BE2C (cell line): ENCODE data around the gene TNS3.
"Not testable (repeated sequence)": the region's sequence is repeated elsewhere in the genome, so short reads cannot be mapped to it uniquely, and the experiment has no call there.

Experiments used
- DNase-seq: peaks from one replicate; pipeline ENCODE4 v3.0.0-alpha.2; 2020
- H3K27me3 ChIP-seq: fragments of 250-450 bp; sonication (Bioruptor Pico); 2 replicates; pipeline ENCODE4 v1.5.1; 2020; ENCODE audit warnings: mild to moderate bottlenecking
- H3K36me3 ChIP-seq: fragments of 250-450 bp; sonication (Bioruptor Pico); 2 replicates; pipeline ENCODE4 v1.5.1; 2020; ENCODE audit warnings: mild to moderate bottlenecking
- H3K4me1 ChIP-seq: fragments of 250-450 bp; sonication (Bioruptor Pico); 2 replicates; pipeline ENCODE4 v1.5.1; 2020
- H3K4me3 ChIP-seq: 2 replicates; pipeline ENCODE4 v1.5.1; 2011; ENCODE audit warnings: low read depth, low read length
- H3K9me3 ChIP-seq: fragments of 250-450 bp; sonication (Bioruptor Pico); 2 replicates; pipeline ENCODE4 v1.5.1; 2020
- TF ChIP-seq, protein P1 (sequence below): IDR thresholded peaks from 2 replicates; pipeline ENCODE4 v1.5.1; 2012; ENCODE audit warnings: mild to moderate bottlenecking, low read depth, low read length

TNS3 gene

GRCh38 chr7:47614450-47614849 is 32.5 kb upstream of the TNS3 start:
- Histone ChIP-seq H3K4me1 (no peaks in the 10 kb centered on the region), H3K36me3 (no peaks in the 10 kb centered on the region), H3K27me3 (no peaks in the 10 kb centered on the region), H3K9me3 (no peaks in the 10 kb centered on the region), H3K4me3 (no peak overlapping the region)
- no peak for DNase-seq
- TF ChIP-seq, protein P1, sequence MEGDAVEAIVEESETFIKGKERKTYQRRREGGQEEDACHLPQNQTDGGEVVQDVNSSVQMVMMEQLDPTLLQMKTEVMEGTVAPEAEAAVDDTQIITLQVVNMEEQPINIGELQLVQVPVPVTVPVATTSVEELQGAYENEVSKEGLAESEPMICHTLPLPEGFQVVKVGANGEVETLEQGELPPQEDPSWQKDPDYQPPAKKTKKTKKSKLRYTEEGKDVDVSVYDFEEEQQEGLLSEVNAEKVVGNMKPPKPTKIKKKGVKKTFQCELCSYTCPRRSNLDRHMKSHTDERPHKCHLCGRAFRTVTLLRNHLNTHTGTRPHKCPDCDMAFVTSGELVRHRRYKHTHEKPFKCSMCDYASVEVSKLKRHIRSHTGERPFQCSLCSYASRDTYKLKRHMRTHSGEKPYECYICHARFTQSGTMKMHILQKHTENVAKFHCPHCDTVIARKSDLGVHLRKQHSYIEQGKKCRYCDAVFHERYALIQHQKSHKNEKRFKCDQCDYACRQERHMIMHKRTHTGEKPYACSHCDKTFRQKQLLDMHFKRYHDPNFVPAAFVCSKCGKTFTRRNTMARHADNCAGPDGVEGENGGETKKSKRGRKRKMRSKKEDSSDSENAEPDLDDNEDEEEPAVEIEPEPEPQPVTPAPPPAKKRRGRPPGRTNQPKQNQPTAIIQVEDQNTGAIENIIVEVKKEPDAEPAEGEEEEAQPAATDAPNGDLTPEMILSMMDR: no peak

DNA sequence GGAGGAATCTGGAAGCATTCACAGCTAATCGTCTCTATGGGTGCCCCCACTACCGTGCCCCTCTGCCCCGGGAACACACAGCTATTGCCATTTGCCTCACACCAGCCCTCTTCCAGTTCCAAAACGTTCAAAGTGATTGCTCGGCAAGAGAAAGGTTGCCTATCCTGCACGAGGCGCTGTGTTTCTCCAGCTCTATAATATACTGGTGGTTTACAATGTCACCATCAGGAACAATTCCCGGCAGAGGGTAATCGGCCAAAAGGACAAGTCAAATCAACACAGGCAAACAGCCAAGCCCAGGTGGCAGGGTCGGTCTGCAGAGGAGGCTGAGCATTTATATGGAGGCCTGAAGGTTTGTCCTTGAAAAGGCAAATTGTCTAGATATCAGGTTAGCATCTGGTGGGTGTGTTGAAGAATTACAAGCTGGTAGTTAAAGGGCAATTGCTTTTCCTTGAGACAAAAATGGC is 29.2 kb upstream of the TNS3 start:
- TF ChIP-seq, protein P1: no peak
- Histone ChIP-seq H3K4me3 (no peak overlapping the region), H3K36me3 (no peaks in the 10 kb centered on the region), H3K27me3 (no peaks in the 10 kb centered on the region), H3K4me1 (no peaks in the 10 kb centered on the region), H3K9me3 (no peaks in the 10 kb centered on the region)
- DNase-seq: no peak

GRCh38 chr7:47610506-47611044 is 28.7 kb upstream of the TNS3 start:
- Histone ChIP-seq H3K27me3 (no peaks in the 10 kb centered on the region), H3K4me1 (no peaks in the 10 kb centered on the region), H3K4me3 (no peak overlapping the region), H3K9me3 (no peaks in the 10 kb centered on the region), H3K36me3 (no peaks in the 10 kb centered on the region)
- TF ChIP-seq, protein P1: no peak
- no peak for DNase-seq

DNA sequence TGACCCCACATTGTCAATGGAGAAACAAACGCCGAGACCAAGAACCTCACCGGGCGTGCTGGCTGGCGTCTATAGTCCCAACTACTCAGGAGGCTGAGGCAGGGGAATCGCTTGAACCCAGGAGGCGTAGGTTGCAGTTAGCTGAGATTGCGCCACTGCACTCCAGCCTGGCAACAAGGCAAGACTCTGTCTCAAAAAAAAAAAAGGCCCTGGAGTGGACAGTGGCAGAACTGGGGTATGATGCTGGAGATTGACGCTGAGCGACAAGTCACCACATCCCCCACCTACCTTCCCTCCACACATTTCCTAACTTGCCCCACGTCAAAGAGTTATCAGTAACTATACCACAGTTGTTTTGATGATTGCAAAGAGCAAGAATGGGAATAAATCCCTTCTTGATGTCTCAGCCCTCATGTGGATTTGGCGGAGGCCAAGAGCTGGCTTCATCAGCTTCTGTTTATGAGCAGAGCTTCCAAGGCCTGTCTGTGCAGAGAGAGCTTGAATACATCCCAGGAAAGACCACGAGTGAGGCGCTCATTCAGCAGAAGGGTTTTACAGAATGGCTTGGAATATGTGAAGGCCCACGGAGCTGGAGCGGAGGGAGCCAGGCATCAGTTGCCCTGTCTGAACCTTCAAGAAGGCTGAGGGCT is 28.0 kb upstream of the TNS3 start:
- no peak for DNase-seq
- Histone ChIP-seq H3K4me3 (no peak overlapping the region), H3K36me3 (no peaks in the 10 kb centered on the region), H3K4me1 (no peaks in the 10 kb centered on the region), H3K27me3 (no peaks in the 10 kb centered on the region), H3K9me3 (no peaks in the 10 kb centered on the region)
- TF ChIP-seq, protein P1: no peak

GRCh38 chr7:47606593-47607046 is 24.7 kb upstream of the TNS3 start:
- H3K9me3 ChIP-seq, H3K27me3 ChIP-seq, H3K36me3 ChIP-seq, H3K4me3 ChIP-seq, DNase-seq, H3K4me1 ChIP-seq: not testable (repeated sequence)

DNA sequence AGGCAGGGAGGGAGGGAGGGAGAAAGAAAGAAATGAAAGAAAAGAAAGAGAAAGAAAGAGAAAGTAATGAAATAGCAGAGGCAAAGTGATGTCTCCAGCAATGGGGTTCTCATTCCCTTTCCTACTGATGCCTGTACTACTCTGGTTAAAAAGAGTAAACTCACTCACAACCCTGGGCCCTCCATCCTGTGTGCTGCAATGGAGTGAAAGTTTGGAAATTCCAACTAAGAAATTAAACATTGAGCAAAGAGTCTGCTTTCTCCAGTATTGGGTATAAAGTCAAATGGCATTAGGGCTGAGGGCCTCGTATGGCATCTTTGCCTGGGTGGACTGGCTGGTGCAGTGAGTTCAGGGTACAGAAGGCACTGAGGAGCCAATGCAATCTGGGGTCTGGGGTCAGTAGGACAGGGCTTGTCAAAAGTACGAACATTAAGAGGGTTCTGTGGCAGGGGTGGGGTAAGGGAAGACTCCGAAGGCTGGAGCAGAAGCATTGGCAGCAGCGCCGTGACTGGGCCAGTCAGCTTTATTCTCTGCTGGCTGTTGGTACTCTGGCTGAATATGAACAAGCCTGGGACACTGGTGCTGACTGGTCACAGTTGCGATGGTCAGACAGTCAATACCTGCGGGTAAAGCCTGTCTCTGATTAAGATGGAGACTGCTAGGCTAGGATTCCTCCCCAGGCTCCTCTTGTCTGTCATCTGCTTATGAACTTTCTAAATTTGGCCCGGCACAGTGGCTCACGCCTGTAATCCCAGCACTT is 24.1 kb upstream of the TNS3 start:
- DNase-seq: no peak
- H3K27me3 ChIP-seq: no peaks in the 10 kb centered on the region
- no peaks in the 10 kb centered on the region; the same call in 1 of the 2 replicates for H3K9me3 ChIP-seq
- no peaks in the 10 kb centered on the region for H3K4me1 ChIP-seq
- H3K4me3 ChIP-seq: no peak overlapping the region
- no peaks in the 10 kb centered on the region for H3K36me3 ChIP-seq
- TF ChIP-seq, protein P1: no peak
